Measurements from ENCODE around the gene SAXO1. TPM values are rescaled to one million over a fixed set of nuclear protein-coding genes. Genes with fewer than 3 reads are reported as not detected.

The SAXO1 gene
- total RNA-seq, 1 donor from 2014 or later: not detected

DNA sequence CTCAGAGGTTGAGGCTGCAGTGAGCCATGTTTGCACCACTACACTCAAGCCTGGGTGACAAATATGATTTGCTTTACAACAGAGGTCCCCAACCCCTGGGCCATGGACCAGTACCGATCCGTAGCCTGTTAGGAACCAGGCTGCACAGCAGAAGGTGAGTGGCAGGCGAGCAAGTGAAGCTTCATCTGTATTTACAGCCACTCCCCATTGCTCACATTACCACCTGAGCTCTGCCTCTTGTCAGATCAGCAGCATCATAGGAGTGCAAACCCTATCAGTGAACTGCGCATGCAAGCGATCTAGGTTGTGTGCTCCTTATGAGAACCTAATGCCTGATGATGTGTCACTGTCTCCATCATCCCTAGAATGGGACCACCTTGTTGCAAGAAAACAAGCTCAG is 42.5 kb downstream of the SAXO1 start:
- no peak for DNase-seq (ENCODE audit: low read depth)
- Histone ChIP-seq H2AFZ (ENCODE audit: low read depth, low read length) (no peak overlapping the region), H3K4me1 (ENCODE audit: insufficient read depth, low read length) (no peaks in the 10 kb centered on the region), H3K4me2 (ENCODE audit: low read length) (no peak overlapping the region), H3K27ac (ENCODE audit: low read depth, low read length) (no peak overlapping the region), H3K36me3 (ENCODE audit: insufficient read depth, low read length) (no peaks in the 10 kb centered on the region), H3K27me3 (ENCODE audit: insufficient read depth, low read length) (no peaks in the 10 kb centered on the region), H4K20me1 (ENCODE audit: insufficient read depth, low read length) (no peaks in the 10 kb centered on the region), H3K9ac (ENCODE audit: low read length) (no peak overlapping the region), H3K79me2 (ENCODE audit: insufficient read depth, low read length) (no peaks in the 10 kb centered on the region), H3K9me3 (ENCODE audit: insufficient read depth, low read depth, low read length) (no peaks in the 10 kb centered on the region), H3K4me3 (ENCODE audit: insufficient read depth, low read depth, low read length) (no peak overlapping the region)
- no peak overlapping the region for H3K27ac Mint-ChIP-seq (ENCODE audit: unreplicated experiment)
- H3K4me3 Mint-ChIP-seq (ENCODE audit: unreplicated experiment): no peak overlapping the region
- H3K27me3 Mint-ChIP-seq (ENCODE audit: low read depth, unreplicated experiment): no peaks in the 10 kb centered on the region
- no peaks in the 10 kb centered on the region for H3K36me3 Mint-ChIP-seq (ENCODE audit: low read depth, unreplicated experiment)
- TF ChIP-seq EZH2 (IDR thresholded peaks at IDR 0.05; ENCODE audit: insufficient read depth, low read length): no peak
- TF ChIP-seq, protein P1, sequence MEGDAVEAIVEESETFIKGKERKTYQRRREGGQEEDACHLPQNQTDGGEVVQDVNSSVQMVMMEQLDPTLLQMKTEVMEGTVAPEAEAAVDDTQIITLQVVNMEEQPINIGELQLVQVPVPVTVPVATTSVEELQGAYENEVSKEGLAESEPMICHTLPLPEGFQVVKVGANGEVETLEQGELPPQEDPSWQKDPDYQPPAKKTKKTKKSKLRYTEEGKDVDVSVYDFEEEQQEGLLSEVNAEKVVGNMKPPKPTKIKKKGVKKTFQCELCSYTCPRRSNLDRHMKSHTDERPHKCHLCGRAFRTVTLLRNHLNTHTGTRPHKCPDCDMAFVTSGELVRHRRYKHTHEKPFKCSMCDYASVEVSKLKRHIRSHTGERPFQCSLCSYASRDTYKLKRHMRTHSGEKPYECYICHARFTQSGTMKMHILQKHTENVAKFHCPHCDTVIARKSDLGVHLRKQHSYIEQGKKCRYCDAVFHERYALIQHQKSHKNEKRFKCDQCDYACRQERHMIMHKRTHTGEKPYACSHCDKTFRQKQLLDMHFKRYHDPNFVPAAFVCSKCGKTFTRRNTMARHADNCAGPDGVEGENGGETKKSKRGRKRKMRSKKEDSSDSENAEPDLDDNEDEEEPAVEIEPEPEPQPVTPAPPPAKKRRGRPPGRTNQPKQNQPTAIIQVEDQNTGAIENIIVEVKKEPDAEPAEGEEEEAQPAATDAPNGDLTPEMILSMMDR (IDR thresholded peaks at IDR 0.05; ENCODE audit: insufficient read depth, low read depth, low read length): no peak
- no peak for FAIRE-seq
- H3K9me3 Mint-ChIP-seq (ENCODE audit: unreplicated experiment): no peaks in the 10 kb centered on the region
- H3K4me1 Mint-ChIP-seq (ENCODE audit: low read depth, unreplicated experiment): no peaks in the 10 kb centered on the region

- no peak for FAIRE-seq
- H3K27me3 ChIP-seq (ENCODE audit: insufficient read depth, low read length): no peaks in the 10 kb centered on the region
- no peak overlapping the region for H3K4me3 Mint-ChIP-seq (ENCODE audit: unreplicated experiment)
- H3K27ac Mint-ChIP-seq (ENCODE audit: unreplicated experiment): no peak overlapping the region
- no peaks in the 10 kb centered on the region for H3K27me3 Mint-ChIP-seq (ENCODE audit: low read depth, unreplicated experiment)
- H3K27ac ChIP-seq (ENCODE audit: low read depth, low read length): no peak overlapping the region
- no peak overlapping the region for H3K4me3 ChIP-seq (ENCODE audit: insufficient read depth, low read depth, low read length)
- no peak for DNase-seq (ENCODE audit: low read depth)
- no peak overlapping the region for H3K4me2 ChIP-seq (ENCODE audit: low read length)
- H3K9me3 Mint-ChIP-seq (ENCODE audit: unreplicated experiment): no peaks in the 10 kb centered on the region
- no peak overlapping the region for H3K9ac ChIP-seq (ENCODE audit: low read length)
- H3K36me3 ChIP-seq (ENCODE audit: insufficient read depth, low read length): no peaks in the 10 kb centered on the region
- H3K9me3 ChIP-seq (ENCODE audit: insufficient read depth, low read depth, low read length): no peaks in the 10 kb centered on the region
- no peaks in the 10 kb centered on the region for H4K20me1 ChIP-seq (ENCODE audit: insufficient read depth, low read length)
- no peaks in the 10 kb centered on the region for H3K4me1 Mint-ChIP-seq (ENCODE audit: low read depth, unreplicated experiment)
- no peak overlapping the region for H2AFZ ChIP-seq (ENCODE audit: low read depth, low read length)
- H3K36me3 Mint-ChIP-seq (ENCODE audit: low read depth, unreplicated experiment): no peaks in the 10 kb centered on the region
- TF ChIP-seq, protein P1 (IDR thresholded peaks at IDR 0.05; ENCODE audit: insufficient read depth, low read depth, low read length): no peak
- no peak for TF ChIP-seq EZH2 (IDR thresholded peaks at IDR 0.05; ENCODE audit: insufficient read depth, low read length)
- H3K4me1 ChIP-seq (ENCODE audit: insufficient read depth, low read length): no peaks in the 10 kb centered on the region
- no peaks in the 10 kb centered on the region for H3K79me2 ChIP-seq (ENCODE audit: insufficient read depth, low read length)
Observed at GRCh38 chr9:18989865-18990264, 43.1 kb downstream of the SAXO1 start.

GRCh38 chr9:18989097-18989496 is 43.9 kb downstream of the SAXO1 start:
- H3K36me3 ChIP-seq (ENCODE audit: insufficient read depth, low read length): no peaks in the 10 kb centered on the region
- no peak for FAIRE-seq

More at GRCh38 chr9:18989097-18989496, 43.9 kb downstream of the SAXO1 start:
- H3K27me3 Mint-ChIP-seq (ENCODE audit: low read depth, unreplicated experiment): no peaks in the 10 kb centered on the region
- TF ChIP-seq, protein P1 (IDR thresholded peaks at IDR 0.05; ENCODE audit: insufficient read depth, low read depth, low read length): no peak
- no peak for TF ChIP-seq EZH2 (IDR thresholded peaks at IDR 0.05; ENCODE audit: insufficient read depth, low read length)
- no peak for DNase-seq (ENCODE audit: low read depth)
- no peaks in the 10 kb centered on the region for H3K9me3 Mint-ChIP-seq (ENCODE audit: unreplicated experiment)
- H3K4me3 Mint-ChIP-seq (ENCODE audit: unreplicated experiment): no peak overlapping the region
- Histone ChIP-seq H4K20me1 (ENCODE audit: insufficient read depth, low read length) (no peaks in the 10 kb centered on the region), H3K4me1 (ENCODE audit: insufficient read depth, low read length) (no peaks in the 10 kb centered on the region), H3K27ac (ENCODE audit: low read depth, low read length) (no peak overlapping the region), H3K79me2 (ENCODE audit: insufficient read depth, low read length) (no peaks in the 10 kb centered on the region), H3K27me3 (ENCODE audit: insufficient read depth, low read length) (no peaks in the 10 kb centered on the region), H3K9ac (ENCODE audit: low read length) (no peak overlapping the region), H3K4me3 (ENCODE audit: insufficient read depth, low read depth, low read length) (no peak overlapping the region), H3K9me3 (ENCODE audit: insufficient read depth, low read depth, low read length) (peaks cover 3% of the 10 kb centered on the region), H3K4me2 (ENCODE audit: low read length) (no peak overlapping the region), H2AFZ (ENCODE audit: low read depth, low read length) (no peak overlapping the region)
- H3K36me3 Mint-ChIP-seq (ENCODE audit: low read depth, unreplicated experiment): no peaks in the 10 kb centered on the region
- H3K27ac Mint-ChIP-seq (ENCODE audit: unreplicated experiment): no peak overlapping the region
- H3K4me1 Mint-ChIP-seq (ENCODE audit: low read depth, unreplicated experiment): no peaks in the 10 kb centered on the region
